Measurements from ENCODE around the gene COL13A1.

- TF ChIP-seq HDGF (IDR thresholded peaks at IDR 0.05; ENCODE audit: borderline replicate concordance): no peak
- TF ChIP-seq FOXM1 (IDR thresholded peaks at IDR 0.05; ENCODE audit: borderline replicate concordance): no peak
- TF ChIP-seq SP1 (IDR thresholded peaks at IDR 0.05): no peak
Observed at GRCh38 chr10:69908124-69908523, 106.4 kb downstream of the COL13A1 start.

Measured in HEK293T (cell line).